GM12878 (cell line): Measurements from ENCODE around the gene MCMBP. TPM values are rescaled to one million over a fixed set of nuclear protein-coding genes. Genes with fewer than 3 reads are reported as not detected.

Experiments used
- BCL11A ChIP-seq: IDR thresholded peaks from 2 replicates; pipeline ENCODE4 v1.6.1; 2011; ENCODE audit warnings: low read depth, low read length
- BHLHE40 ChIP-seq, 2 experiments: fragments of 450-650 bp in 1 of 2; IDR thresholded peaks; 2 replicates each; pipeline ENCODE4 v1.6.1; 2011 to 2017; ENCODE audit warnings: low read depth in 2 of 2, borderline replicate concordance in 1 of 2, improper control_type of control experiment in 1 of 2, low read length in 1 of 2, mild to moderate bottlenecking in 1 of 2
- CBFB ChIP-seq: IDR thresholded peaks from 2 replicates; pipeline ENCODE4 v1.6.1; 2016; ENCODE audit warnings: antibody characterized with exemption, low read depth
- CBX3 ChIP-seq: fragments of 200-600 bp; sonication (generic); IDR thresholded peaks from 2 replicates; pipeline ENCODE4 v1.6.1; 2016; ENCODE audit warnings: low read depth, borderline replicate concordance
- CHD2 ChIP-seq: IDR thresholded peaks from 2 replicates; pipeline ENCODE4 v1.6.1; 2011; ENCODE audit warnings: low read depth, low read length, improper control_type of control experiment, borderline replicate concordance
- DPF2 ChIP-seq: fragments of 450-650 bp; IDR thresholded peaks from 2 replicates; pipeline ENCODE4 v1.6.1; 2017; ENCODE audit warnings: mild to moderate bottlenecking
- E2F8 ChIP-seq: fragments of 450-650 bp; IDR thresholded peaks from 2 replicates; pipeline ENCODE4 v1.6.1; 2018; ENCODE audit warnings: mild to moderate bottlenecking, low read depth, moderate library complexity; ENCODE audit not compliant: partially characterized antibody
- EGR1 ChIP-seq, 2 experiments: IDR thresholded peaks; 1 replicate in 1 of 2; 2 replicates in 1 of 2; pipeline ENCODE4 v1.6.1; 2011 to 2012; ENCODE audit warnings: low read depth in 2 of 2, low read length in 2 of 2, borderline replicate concordance in 1 of 2, mild to moderate bottlenecking in 1 of 2, moderate library complexity in 1 of 2
- EP300 ChIP-seq, 2 experiments: fragments of 150-350 bp in 1 of 2; IDR thresholded peaks; 2 replicates each; pipeline ENCODE4 v1.6.1; 2011 to 2012; ENCODE audit warnings: low read depth in 2 of 2, low read length in 2 of 2, borderline replicate concordance in 1 of 2, improper control_type of control experiment in 1 of 2, inconsistent platforms in 1 of 2; ENCODE audit not compliant: control insufficient read depth in 1 of 2
- FOS ChIP-seq: IDR thresholded peaks from 3 replicates; pipeline ENCODE4 v1.6.1; 2011; ENCODE audit warnings: borderline replicate concordance; ENCODE audit not compliant: insufficient read length; ENCODE audit errors: extremely low read depth
- HDAC2 ChIP-seq: fragments of 200-600 bp; sonication (generic); IDR thresholded peaks from 2 replicates; pipeline ENCODE4 v1.6.1; 2017
- IKZF2 ChIP-seq, 2 experiments: fragments of 450-650 bp; IDR thresholded peaks; 2 replicates each; pipeline ENCODE4 v1.6.1; 2017; ENCODE audit warnings: mild to moderate bottlenecking in 2 of 2, moderate library complexity in 2 of 2
- JUNB ChIP-seq: IDR thresholded peaks from 2 replicates; pipeline ENCODE4 v1.6.1; 2016; ENCODE audit warnings: antibody characterized with exemption, mild to moderate bottlenecking
- KLF5 ChIP-seq: fragments of 450-650 bp; IDR thresholded peaks from 2 replicates; pipeline ENCODE4 v1.6.1; 2014; ENCODE audit warnings: mild to moderate bottlenecking; ENCODE audit not compliant: partially characterized antibody
- NFYB ChIP-seq: IDR thresholded peaks from 2 replicates; pipeline ENCODE4 v1.6.1; 2011; ENCODE audit warnings: low read depth, mild to moderate bottlenecking, low read length, improper control_type of control experiment, moderate library complexity; ENCODE audit not compliant: insufficient read depth
- POLR2A ChIP-seq: IDR thresholded peaks from 2 replicates; pipeline ENCODE4 v1.6.1; 2011; ENCODE audit warnings: low read depth, mild to moderate bottlenecking, low read length
- RBBP5 ChIP-seq: fragments of 200-600 bp; sonication (generic); conservative IDR thresholded peaks from 2 replicates; pipeline ENCODE4 v1.6.1; 2016
- SIN3A ChIP-seq: IDR thresholded peaks from 2 replicates; pipeline ENCODE4 v1.6.1; 2012; ENCODE audit warnings: low read depth, low read length, improper control_type of control experiment
- SMC3 ChIP-seq: IDR thresholded peaks from 2 replicates; pipeline ENCODE4 v1.6.1; 2011; ENCODE audit warnings: low read length, improper control_type of control experiment, borderline replicate concordance
- SPI1 ChIP-seq: IDR thresholded peaks from 2 replicates; pipeline ENCODE4 v1.6.1; 2011; ENCODE audit warnings: low read depth, mild to moderate bottlenecking, low read length, moderate library complexity, borderline replicate concordance; ENCODE audit not compliant: insufficient read depth
- SUPT20H ChIP-seq: IDR thresholded peaks from 2 replicates; pipeline ENCODE4 v1.6.1; 2011; ENCODE audit warnings: low read depth, mild to moderate bottlenecking, low read length, moderate library complexity, borderline replicate concordance; ENCODE audit not compliant: control insufficient read depth
- TAF1 ChIP-seq: IDR thresholded peaks from 2 replicates; pipeline ENCODE4 v1.6.1; 2011; ENCODE audit warnings: mild to moderate bottlenecking, low read depth, low read length, borderline replicate concordance
- USF1 ChIP-seq: IDR thresholded peaks from 2 replicates; pipeline ENCODE4 v1.6.1; 2011; ENCODE audit warnings: borderline replicate concordance, low read depth, mild to moderate bottlenecking, moderate library complexity, mixed read lengths, low read length; ENCODE audit not compliant: insufficient read depth; ENCODE audit errors: extremely low read length
- ZBED1 ChIP-seq: IDR thresholded peaks from 2 replicates; pipeline ENCODE4 v1.6.1; 2016; ENCODE audit warnings: borderline replicate concordance
- ZNF217 ChIP-seq: fragments of 450-650 bp; IDR thresholded peaks from 2 replicates; pipeline ENCODE4 v1.6.1; 2017; ENCODE audit warnings: antibody characterized with exemption, mild to moderate bottlenecking
- ZNF274 ChIP-seq: IDR thresholded peaks from one replicate; pipeline ENCODE4 v1.8.0; 2011; ENCODE audit not compliant: insufficient read length, insufficient read depth
- ZNF622 ChIP-seq: fragments of 450-650 bp; IDR thresholded peaks from 2 replicates; pipeline ENCODE4 v1.6.1; 2017; ENCODE audit warnings: mild to moderate bottlenecking, inconsistent platforms
- ZZZ3 ChIP-seq: IDR thresholded peaks from 2 replicates; pipeline ENCODE4 v1.6.1; 2011; ENCODE audit warnings: low read depth; ENCODE audit not compliant: control insufficient read depth, insufficient read length
- polyA plus RNA-seq, 11 experiments: library from polyadenylated mRNA; depleted of rRNA in 4 of 11; unstranded in 6 of 11; stranded (reverse) in 5 of 11; fragments of >200 nt; fragmentation: Nextera tagmentation in 4 of 11; fragmentation: Illumina TruSeq in 1 of 11; extraction: Ambion mirVana in 4 of 11; extraction: Trizol in 1 of 11; gene quantifications; 1 replicate in 1 of 11; 2 replicates in 10 of 11; pipeline versions ENCODE4 v1.2.1 to v1.2.3, GENCODE V29; 2011 to 2016; ENCODE audit warnings: inconsistent platforms in 2 of 11, missing spikeins in 2 of 11, low read depth in 1 of 11
- total RNA-seq, 4 experiments: library from RNA; depleted of rRNA in 3 of 4; stranded (reverse); fragments of >200 nt in 3 of 4; fragmentation: Illumina TruSeq in 1 of 4; extraction: Trizol in 1 of 4; gene quantifications; 2 replicates each; pipeline versions ENCODE4 v1.2.1 to v1.2.3, GENCODE V29; 2013 to 2021

The MCMBP gene
- total and polyA plus RNA-seq, 10 of the 15 experiments (the other 5 are each of a cell fraction or from before 2014, with no cell fraction given): 7.6 to 93.1 (median 75.7) TPM

GRCh38 chr10:119784340-119785067, 88.1 kb downstream of the MCMBP start (continued):
- TF ChIP-seq CHD2: no peak
- TF ChIP-seq EGR1 (IDR thresholded peaks at IDR 0.05; ENCODE audit: borderline replicate concordance in 1 of 2, low read depth in 2 of 2, low read length in 2 of 2): no peak
- TF ChIP-seq HDAC2: no peak
- TF ChIP-seq ZBED1: no peak; the same call in 1 of the 2 replicates
- peak; percentile 71 to 84; a peak in 3 of 4 replicates for TF ChIP-seq EP300 (IDR thresholded peaks at IDR 0.05; ENCODE audit: borderline replicate concordance in 1 of 2, control insufficient read depth in 1 of 2, low read depth in 2 of 2, low read length in 2 of 2)
- no peak for TF ChIP-seq USF1
- no peak for TF ChIP-seq SIN3A
- TF ChIP-seq ZNF622: no peak
- no peak for TF ChIP-seq RBBP5
- TF ChIP-seq SMC3: no peak
- no peak for TF ChIP-seq KLF5
- TF ChIP-seq BCL11A: peak; percentile 84; the same call in 1 of the 2 replicates
- peak; percentile 93 for TF ChIP-seq SPI1
- no peak for TF ChIP-seq ZNF274
- peak; percentile 45; the same call in 1 of the 2 replicates for TF ChIP-seq JUNB
- TF ChIP-seq POLR2A: no peak
- TF ChIP-seq E2F8: no peak
- TF ChIP-seq NFYB: 0 out of 2 replicates have a peak, but pooled peaks have one; percentile 34
- TF ChIP-seq DPF2: peak; percentile 72
- TF ChIP-seq FOS: no peak
- 0 out of 4 replicates have a peak, but pooled peaks of 1 of the 2 experiments have one; percentile 22 for TF ChIP-seq BHLHE40 (IDR thresholded peaks at IDR 0.05; ENCODE audit: borderline replicate concordance in 1 of 2, low read depth in 2 of 2, low read length in 1 of 2)
- no peak for TF ChIP-seq TAF1
- TF ChIP-seq ZNF217: no peak
- TF ChIP-seq CBFB: peak; percentile 69; the same call in 1 of the 2 replicates
- peak; percentile 89 to 91 for TF ChIP-seq IKZF2 (IDR thresholded peaks at IDR 0.05)
- TF ChIP-seq CBX3: no peak
- TF ChIP-seq SUPT20H: no peak
- no peak for TF ChIP-seq ZZZ3
